HepG2 (cell line): ENCODE measurements around the gene PRDX2. TPM values are rescaled to one million over a fixed set of nuclear protein-coding genes. Genes with fewer than 3 reads are reported as not detected.
A peak's percentile ranks its signal among the peaks of the same experiment; 100 is the strongest.

ENCODE experiments used
- CHCHD3 ChIP-seq: sonication (generic); formaldehyde crosslinking; IDR thresholded peaks from 2 replicates; pipeline ENCODE4 v1.8.0; 2022; ENCODE audit warnings: mild to moderate bottlenecking, missing genetic modification reagents, moderate library complexity
- CREB1 ChIP-seq, 2 experiments: fragments of 450-650 bp in 1 of 2; IDR thresholded peaks; 2 replicates each; pipeline ENCODE4 v1.6.1; 2016 to 2017; ENCODE audit warnings: control low read depth in 1 of 2, mild to moderate bottlenecking in 1 of 2, missing compliant biosample characterization in 1 of 2, missing genetic modification characterization in 1 of 2
- EP300 ChIP-seq, 3 experiments: sonication (generic) in 1 of 3; formaldehyde crosslinking in 1 of 3; IDR thresholded peaks; 2 replicates each; pipeline versions ENCODE4 v1.5.1 to v1.6.1; 2011 to 2020; ENCODE audit warnings: low read depth in 2 of 3, low read length in 2 of 3, borderline replicate concordance in 1 of 3, improper control_type of control experiment in 1 of 3, mild to moderate bottlenecking in 1 of 3, missing genetic modification reagents in 1 of 3, moderate library complexity in 1 of 3
- HNF4G ChIP-seq, 2 experiments: sonication (generic) in 1 of 2; formaldehyde crosslinking in 1 of 2; IDR thresholded peaks; 2 replicates each; pipeline versions ENCODE4 v1.4.0 to v1.6.1; 2011 to 2020; ENCODE audit warnings: borderline replicate concordance in 2 of 2, low read depth in 2 of 2, mild to moderate bottlenecking in 2 of 2, low read length in 1 of 2, missing genetic modification reagents in 1 of 2, moderate library complexity in 1 of 2
- HNRNPL ChIP-seq: fragments of 200-400 bp; formaldehyde crosslinking; IDR thresholded peaks from 2 replicates; pipeline ENCODE4 v1.6.1; 2017; ENCODE audit warnings: mild to moderate bottlenecking, low read depth, low read length
- KLF15 ChIP-seq: sonication (generic); formaldehyde crosslinking; IDR thresholded peaks from 2 replicates; pipeline ENCODE4 v1.8.1; 2023; ENCODE audit warnings: borderline replicate concordance, mild to moderate bottlenecking, inconsistent platforms, missing genetic modification reagents, mixed read lengths
- NCOA5 ChIP-seq: sonication (generic); formaldehyde crosslinking; IDR thresholded peaks from 2 replicates; pipeline ENCODE4 v1.4.0; 2020; ENCODE audit warnings: missing genetic modification reagents
- NR1H2 ChIP-seq: sonication (generic); formaldehyde crosslinking; IDR thresholded peaks from 2 replicates; pipeline ENCODE4 v1.8.1; 2022; ENCODE audit warnings: low read depth, missing genetic modification reagents, borderline replicate concordance
- POLR2G ChIP-seq: fragments of 200-400 bp; formaldehyde crosslinking; IDR thresholded peaks from 2 replicates; pipeline ENCODE4 v1.6.1; 2018; ENCODE audit warnings: mild to moderate bottlenecking, low read depth, low read length, moderate library complexity
- RELA ChIP-seq: sonication (generic); formaldehyde crosslinking; IDR thresholded peaks from 2 replicates; pipeline ENCODE4 v1.4.0; 2020; ENCODE audit warnings: missing genetic modification reagents
- SOX5 ChIP-seq: IDR thresholded peaks from 2 replicates; pipeline ENCODE4 v1.6.1; 2016; ENCODE audit warnings: borderline replicate concordance
- SPEN ChIP-seq: sonication (generic); formaldehyde crosslinking; IDR thresholded peaks from 2 replicates; pipeline ENCODE4 v1.5.1; 2020; ENCODE audit warnings: low read depth, mild to moderate bottlenecking, missing genetic modification reagents
- TAF1 ChIP-seq: sonication (generic); formaldehyde crosslinking; IDR thresholded peaks from 2 replicates; pipeline ENCODE4 v1.4.0; 2020; ENCODE audit warnings: missing genetic modification reagents
- THAP11 ChIP-seq: IDR thresholded peaks from 2 replicates; pipeline ENCODE4 v1.6.1; 2016; ENCODE audit warnings: missing biosample characterization, missing genetic modification reagents
- ZNF143 ChIP-seq: sonication (generic); formaldehyde crosslinking; IDR thresholded peaks from 2 replicates; pipeline ENCODE4 v1.4.0; 2020; ENCODE audit warnings: missing genetic modification reagents
- ZNF225 ChIP-seq: sonication (generic); formaldehyde crosslinking; IDR thresholded peaks from 2 replicates; pipeline ENCODE4 v1.4.0; 2020; ENCODE audit warnings: mild to moderate bottlenecking, missing genetic modification reagents
- ZNF383 ChIP-seq: sonication (generic); formaldehyde crosslinking; IDR thresholded peaks from 2 replicates; pipeline ENCODE4 v1.4.0; 2020; ENCODE audit warnings: missing genetic modification reagents, mild to moderate bottlenecking, borderline replicate concordance
- ZNF761 ChIP-seq: sonication (generic); formaldehyde crosslinking; conservative IDR thresholded peaks from 2 replicates; pipeline ENCODE4 v1.4.0; 2020; ENCODE audit warnings: mild to moderate bottlenecking, missing genetic modification reagents
- ZNF850 ChIP-seq: sonication (generic); formaldehyde crosslinking; conservative IDR thresholded peaks from 2 replicates; pipeline ENCODE4 v1.9.0; 2021; ENCODE audit warnings: mild to moderate bottlenecking, missing genetic modification reagents
- polyA plus RNA-seq, 8 experiments: library from polyadenylated mRNA; depleted of rRNA in 3 of 8; stranded (reverse) in 7 of 8; unstranded in 1 of 8; fragments of >200 nt; fragmentation: Illumina TruSeq in 4 of 8; extraction: Trizol in 4 of 8; gene quantifications; 2 replicates each; pipeline versions ENCODE4 v1.2.1 to v1.2.3, GENCODE V29; 2011 to 2016; ENCODE audit warnings: low read depth in 4 of 8, missing spikeins in 1 of 8, mixed read lengths in 1 of 8; ENCODE audit not compliant: insufficient read depth in 1 of 8
- total RNA-seq, 5 experiments: library from RNA; depleted of rRNA; stranded (reverse); fragments of >200 nt; fragmentation: Illumina TruSeq; extraction: Trizol; gene quantifications; 2 replicates each; pipeline ENCODE4 v1.2.3, GENCODE V29; 2016; ENCODE audit warnings: low read depth in 1 of 5
- TF ChIP-seq, protein P1 (sequence below): sonication (generic); formaldehyde crosslinking; IDR thresholded peaks from 2 replicates; pipeline ENCODE4 v1.4.0; 2020; ENCODE audit warnings: mild to moderate bottlenecking, missing genetic modification reagents
- TF ChIP-seq, protein P2 (sequence below): sonication (generic); formaldehyde crosslinking; IDR thresholded peaks from 2 replicates; pipeline ENCODE4 v1.9.0; 2022; ENCODE audit warnings: missing genetic modification reagents, mild to moderate bottlenecking, borderline replicate concordance
- TF ChIP-seq, protein P3 (sequence below): sonication (generic); formaldehyde crosslinking; IDR thresholded peaks from 2 replicates; pipeline ENCODE4 v1.4.0; 2020; ENCODE audit warnings: mild to moderate bottlenecking, missing genetic modification reagents

The PRDX2 gene
- total and polyA plus RNA-seq, 2 of the 13 experiments (the other 11 are each of a cell fraction or from before 2014, with no cell fraction given): 218 to 381 TPM

DNA sequence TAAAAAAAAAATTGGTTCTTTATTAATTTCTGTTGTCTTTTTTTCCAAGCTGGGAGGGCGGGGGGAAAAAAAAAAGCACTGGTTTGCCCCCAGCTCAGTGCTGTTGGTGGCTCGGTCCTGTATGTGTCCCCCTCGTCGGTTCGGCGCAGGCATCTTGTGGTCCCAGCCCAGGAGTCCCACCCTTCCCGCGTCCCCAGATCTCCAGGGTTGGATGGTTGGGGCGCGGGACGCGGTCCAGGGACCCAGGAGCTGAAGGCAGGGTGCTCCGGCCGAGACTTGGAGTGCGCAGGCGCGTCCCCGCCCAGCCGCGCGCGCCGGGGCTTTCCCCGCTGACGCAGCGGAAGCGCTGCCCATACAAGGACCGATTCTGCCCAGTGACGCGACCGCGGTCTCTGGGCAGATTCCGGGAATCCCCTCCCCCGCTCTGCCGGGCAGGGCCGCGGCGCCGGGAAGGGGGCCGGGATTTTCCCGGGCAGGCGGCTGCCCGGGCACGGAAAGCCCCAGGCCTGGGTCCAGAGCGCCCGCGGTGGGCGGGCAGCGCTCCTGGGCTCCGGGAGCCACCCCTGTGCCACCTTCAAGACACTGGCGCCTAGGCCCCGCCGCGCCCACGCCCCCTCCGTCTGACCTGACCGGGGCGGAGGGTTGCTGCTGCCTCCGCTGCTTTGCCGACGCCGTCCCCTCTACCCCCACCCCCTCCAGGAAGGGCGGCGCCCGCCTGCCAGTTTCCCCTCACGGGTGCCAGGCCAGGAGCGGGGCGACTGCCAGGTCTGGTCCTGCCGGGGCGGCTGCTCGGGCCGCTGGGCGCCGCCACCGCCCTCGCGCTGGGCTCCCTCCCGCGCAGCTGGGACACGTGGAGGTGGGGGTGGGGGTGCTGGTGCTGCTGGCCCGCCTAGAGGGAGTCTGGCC, 8.1 kb downstream of the PRDX2 start (continued):
- TF ChIP-seq EP300 (IDR thresholded peaks at IDR 0.05; ENCODE audit: low read depth in 2 of 2, low read length in 2 of 2) (peak in 1 of 2 experiments; percentile 61; a peak in 3 of 4 replicates), EP300 (CRISPR knock-in tag; IDR thresholded peaks at IDR 0.05; ENCODE audit: borderline replicate concordance) (0 out of 2 replicates have a peak, but pooled peaks have one; percentile 49), THAP11 (CRISPR knock-in tag) (peak; percentile 73), ZNF761 (CRISPR knock-in tag) (peak; percentile 80; the same call in 1 of the 2 replicates), ZNF383 (CRISPR knock-in tag) (no peak), ZNF850 (CRISPR knock-in tag) (no peak), KLF15 (CRISPR knock-in tag) (no peak), NCOA5 (CRISPR knock-in tag) (no peak), ZNF143 (no peak), CREB1 (IDR thresholded peaks at IDR 0.05) (peak; percentile 88), CREB1 (CRISPR knock-in tag; IDR thresholded peaks at IDR 0.05) (peak; percentile 89), NR1H2 (no peak), HNRNPL (peak; percentile 78; the same call in 1 of the 2 replicates), POLR2G (peak; percentile 78), SOX5 (CRISPR knock-in tag) (peak; percentile 41; the same call in 1 of the 2 replicates), CHCHD3 (no peak), ZNF225 (peak; percentile 75), SPEN (CRISPR knock-in tag) (peak; percentile 59; the same call in 1 of the 2 replicates), HNF4G (IDR thresholded peaks at IDR 0.05; ENCODE audit: borderline replicate concordance, low read depth, low read length) (peak; percentile 33; the same call in 1 of the 2 replicates), HNF4G (CRISPR knock-in tag; IDR thresholded peaks at IDR 0.05; ENCODE audit: borderline replicate concordance, low read depth) (peak; percentile 43; the same call in 1 of the 2 replicates), RELA (CRISPR knock-in tag) (peak; percentile 99), TAF1 (CRISPR knock-in tag) (peak; percentile 71; the same call in 1 of the 2 replicates)
- TF ChIP-seq, protein P1, sequence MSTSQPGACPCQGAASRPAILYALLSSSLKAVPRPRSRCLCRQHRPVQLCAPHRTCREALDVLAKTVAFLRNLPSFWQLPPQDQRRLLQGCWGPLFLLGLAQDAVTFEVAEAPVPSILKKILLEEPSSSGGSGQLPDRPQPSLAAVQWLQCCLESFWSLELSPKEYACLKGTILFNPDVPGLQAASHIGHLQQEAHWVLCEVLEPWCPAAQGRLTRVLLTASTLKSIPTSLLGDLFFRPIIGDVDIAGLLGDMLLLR: 0 out of 2 replicates have a peak, but pooled peaks have one; percentile 54
- TF ChIP-seq, protein P2, sequence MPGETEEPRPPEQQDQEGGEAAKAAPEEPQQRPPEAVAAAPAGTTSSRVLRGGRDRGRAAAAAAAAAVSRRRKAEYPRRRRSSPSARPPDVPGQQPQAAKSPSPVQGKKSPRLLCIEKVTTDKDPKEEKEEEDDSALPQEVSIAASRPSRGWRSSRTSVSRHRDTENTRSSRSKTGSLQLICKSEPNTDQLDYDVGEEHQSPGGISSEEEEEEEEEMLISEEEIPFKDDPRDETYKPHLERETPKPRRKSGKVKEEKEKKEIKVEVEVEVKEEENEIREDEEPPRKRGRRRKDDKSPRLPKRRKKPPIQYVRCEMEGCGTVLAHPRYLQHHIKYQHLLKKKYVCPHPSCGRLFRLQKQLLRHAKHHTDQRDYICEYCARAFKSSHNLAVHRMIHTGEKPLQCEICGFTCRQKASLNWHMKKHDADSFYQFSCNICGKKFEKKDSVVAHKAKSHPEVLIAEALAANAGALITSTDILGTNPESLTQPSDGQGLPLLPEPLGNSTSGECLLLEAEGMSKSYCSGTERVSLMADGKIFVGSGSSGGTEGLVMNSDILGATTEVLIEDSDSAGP (CRISPR knock-in tag): peak; percentile 51; the same call in 1 of the 2 replicates
- TF ChIP-seq, protein P3, sequence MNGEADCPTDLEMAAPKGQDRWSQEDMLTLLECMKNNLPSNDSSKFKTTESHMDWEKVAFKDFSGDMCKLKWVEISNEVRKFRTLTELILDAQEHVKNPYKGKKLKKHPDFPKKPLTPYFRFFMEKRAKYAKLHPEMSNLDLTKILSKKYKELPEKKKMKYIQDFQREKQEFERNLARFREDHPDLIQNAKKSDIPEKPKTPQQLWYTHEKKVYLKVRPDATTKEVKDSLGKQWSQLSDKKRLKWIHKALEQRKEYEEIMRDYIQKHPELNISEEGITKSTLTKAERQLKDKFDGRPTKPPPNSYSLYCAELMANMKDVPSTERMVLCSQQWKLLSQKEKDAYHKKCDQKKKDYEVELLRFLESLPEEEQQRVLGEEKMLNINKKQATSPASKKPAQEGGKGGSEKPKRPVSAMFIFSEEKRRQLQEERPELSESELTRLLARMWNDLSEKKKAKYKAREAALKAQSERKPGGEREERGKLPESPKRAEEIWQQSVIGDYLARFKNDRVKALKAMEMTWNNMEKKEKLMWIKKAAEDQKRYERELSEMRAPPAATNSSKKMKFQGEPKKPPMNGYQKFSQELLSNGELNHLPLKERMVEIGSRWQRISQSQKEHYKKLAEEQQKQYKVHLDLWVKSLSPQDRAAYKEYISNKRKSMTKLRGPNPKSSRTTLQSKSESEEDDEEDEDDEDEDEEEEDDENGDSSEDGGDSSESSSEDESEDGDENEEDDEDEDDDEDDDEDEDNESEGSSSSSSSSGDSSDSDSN (CRISPR knock-in tag): peak; percentile 58
